SJSA1 (cell line): ENCODE results near the gene EPG5. TPM values are rescaled to one million over a fixed set of nuclear protein-coding genes. Genes with fewer than 3 reads are reported as not detected.
"Not testable (repeated sequence)": the region's sequence is repeated elsewhere in the genome, so short reads cannot be mapped to it uniquely, and the experiment has no call there.

Experiments used
- DNase-seq, 2 experiments: peaks; one replicate each; pipeline ENCODE4 v3.0.0-alpha.2; 2015 to 2020; ENCODE audit warnings: low spot score in 2 of 2, low read depth in 1 of 2
- H3K27ac ChIP-seq: fragments of 250-450 bp; sonication (Bioruptor Pico); 2 replicates; pipeline ENCODE4 v1.5.1; 2020; ENCODE audit warnings: mild to moderate bottlenecking, moderate library complexity
- H3K27me3 ChIP-seq: fragments of 250-450 bp; sonication (Bioruptor Pico); replicated peaks from 2 replicates; pipeline ENCODE4 v1.5.1; 2020; ENCODE audit warnings: mild to moderate bottlenecking, moderate library complexity
- H3K36me3 ChIP-seq: fragments of 250-450 bp; sonication (Bioruptor Pico); 2 replicates; pipeline ENCODE4 v1.5.1; 2020; ENCODE audit warnings: mild to moderate bottlenecking
- H3K4me1 ChIP-seq: fragments of 250-450 bp; sonication (Bioruptor Pico); replicated peaks from 2 replicates; pipeline ENCODE4 v1.6.1; 2021; ENCODE audit warnings: mild to moderate bottlenecking
- H3K4me3 ChIP-seq: fragments of 250-450 bp; sonication (Bioruptor Pico); 2 replicates; pipeline ENCODE4 v1.5.1; 2020; ENCODE audit warnings: mild to moderate bottlenecking
- H3K9me3 ChIP-seq: fragments of 250-450 bp; sonication (Bioruptor Pico); replicated peaks from 2 replicates; pipeline ENCODE4 v1.5.1; 2020; ENCODE audit warnings: mild to moderate bottlenecking
- total RNA-seq: library from RNA; depleted of rRNA; stranded (reverse); fragments of >200 nt; shearing (Covaris generic); gene quantifications from 2 replicates; pipeline ENCODE4 v1.2.3, GENCODE V29; 2014

EPG5 gene
- total RNA-seq, 1 experiment from 2014 or later = 14.8 TPM

DNA sequence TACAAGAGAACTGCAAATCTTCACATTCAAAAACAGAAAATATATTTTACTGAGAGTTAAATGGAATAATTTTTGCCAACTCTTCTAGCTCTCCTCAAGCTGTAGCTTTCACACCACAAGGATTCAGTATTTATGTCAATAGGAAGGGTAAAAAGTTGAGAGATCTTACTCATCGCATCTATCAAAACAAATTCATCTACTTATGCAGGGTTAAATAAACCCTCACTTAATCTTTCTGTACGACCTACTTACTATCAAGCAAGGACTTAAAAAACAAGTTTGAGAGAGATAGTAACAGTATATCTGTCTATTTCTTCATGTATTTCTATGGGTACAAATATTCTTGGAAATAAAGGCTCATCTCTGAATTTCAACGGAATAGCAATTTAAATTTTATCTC is 106.2 kb downstream of the EPG5 start:
- H3K27ac ChIP-seq = no peak overlapping the region
- H3K4me1 ChIP-seq = peaks cover 23% of the 10 kb centered on the region
- no peak for DNase-seq
- H3K27me3 ChIP-seq = no peaks in the 10 kb centered on the region
- no peak overlapping the region for H3K4me3 ChIP-seq
- H3K36me3 ChIP-seq = peaks cover 81% of the 10 kb centered on the region
- H3K9me3 ChIP-seq = peaks cover 4% of the 10 kb centered on the region; the same call in 1 of the 2 replicates

DNA sequence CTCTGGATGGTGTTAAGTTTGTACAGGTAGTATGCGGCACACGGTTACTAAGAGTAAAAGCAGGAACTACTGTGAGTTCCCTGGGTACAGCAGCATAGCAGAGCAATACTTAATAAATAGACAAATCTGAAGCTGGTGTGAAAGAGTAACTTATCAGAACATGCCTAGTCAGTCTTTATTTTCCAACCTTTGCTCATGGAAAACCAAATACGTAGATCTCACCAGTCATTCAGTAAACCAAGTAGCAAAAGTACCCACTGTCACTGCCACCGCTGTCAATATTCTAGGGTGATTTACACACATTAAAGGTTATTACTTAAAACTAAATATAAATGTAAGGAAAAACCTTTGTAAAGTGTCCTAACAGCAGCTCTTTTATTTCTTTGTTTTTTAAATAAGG is 106.6 kb downstream of the EPG5 start:
- no peak for DNase-seq
- Histone ChIP-seq H3K4me1 (peaks cover 23% of the 10 kb centered on the region), H3K27ac (no peak overlapping the region), H3K36me3 (peaks cover 81% of the 10 kb centered on the region), H3K27me3 (no peaks in the 10 kb centered on the region), H3K4me3 (no peak overlapping the region), H3K9me3 (peaks cover 4% of the 10 kb centered on the region; the same call in 1 of the 2 replicates)

DNA sequence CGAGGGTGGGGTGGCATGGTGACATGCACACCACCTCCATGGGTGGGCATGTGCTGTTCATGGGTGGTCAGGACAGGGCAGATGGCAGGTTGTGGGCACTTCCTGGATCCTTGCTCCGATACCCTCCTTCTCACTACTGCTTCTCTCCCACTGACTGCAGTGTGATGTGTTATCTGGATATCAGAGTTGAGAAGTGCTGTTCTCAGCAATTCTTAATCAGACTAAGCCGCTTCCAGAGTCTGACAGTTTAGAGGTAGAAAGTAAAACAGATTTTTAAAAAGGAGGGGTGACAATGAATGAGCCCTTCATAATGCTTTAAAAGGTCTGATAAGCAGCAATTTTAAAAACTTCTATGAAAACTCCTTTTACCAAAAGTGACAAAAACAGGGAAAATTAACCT is 107.8 kb downstream of the EPG5 start:
- peak in 1 of 2 experiments; percentile 12 for DNase-seq
- no peak overlapping the region for H3K4me3 ChIP-seq
- no peak overlapping the region for H3K27ac ChIP-seq
- H3K9me3 ChIP-seq = peaks cover 4% of the 10 kb centered on the region; the same call in 1 of the 2 replicates
- peaks cover 81% of the 10 kb centered on the region for H3K36me3 ChIP-seq
- no peaks in the 10 kb centered on the region for H3K27me3 ChIP-seq
- H3K4me1 ChIP-seq = peaks cover 23% of the 10 kb centered on the region

DNA sequence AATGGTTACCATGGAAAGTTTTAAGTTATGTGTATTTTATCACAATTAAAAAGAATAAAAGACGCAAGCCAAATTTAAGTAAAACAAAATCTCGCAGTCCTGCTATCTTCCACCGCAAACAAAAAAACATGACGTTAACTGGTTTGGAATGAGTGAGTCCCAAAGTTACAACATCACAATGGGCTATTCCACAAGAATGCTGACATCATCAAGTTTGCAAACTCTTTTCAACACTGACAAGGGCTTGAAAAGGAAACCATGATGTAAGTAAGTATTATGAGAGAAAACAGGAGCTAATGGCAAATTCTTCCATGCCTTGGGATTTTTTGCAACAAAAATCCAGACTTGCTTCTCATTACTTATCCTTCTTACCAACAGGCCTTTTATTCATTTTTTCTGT is 110.6 kb downstream of the EPG5 start:
- H3K27ac ChIP-seq = no peak overlapping the region
- no peaks in the 10 kb centered on the region for H3K27me3 ChIP-seq
- H3K4me1 ChIP-seq = peaks cover 22% of the 10 kb centered on the region
- no peak for DNase-seq
- H3K9me3 ChIP-seq = no peaks in the 10 kb centered on the region
- H3K4me3 ChIP-seq = no peak overlapping the region
- H3K36me3 ChIP-seq = peaks cover 81% of the 10 kb centered on the region

DNA sequence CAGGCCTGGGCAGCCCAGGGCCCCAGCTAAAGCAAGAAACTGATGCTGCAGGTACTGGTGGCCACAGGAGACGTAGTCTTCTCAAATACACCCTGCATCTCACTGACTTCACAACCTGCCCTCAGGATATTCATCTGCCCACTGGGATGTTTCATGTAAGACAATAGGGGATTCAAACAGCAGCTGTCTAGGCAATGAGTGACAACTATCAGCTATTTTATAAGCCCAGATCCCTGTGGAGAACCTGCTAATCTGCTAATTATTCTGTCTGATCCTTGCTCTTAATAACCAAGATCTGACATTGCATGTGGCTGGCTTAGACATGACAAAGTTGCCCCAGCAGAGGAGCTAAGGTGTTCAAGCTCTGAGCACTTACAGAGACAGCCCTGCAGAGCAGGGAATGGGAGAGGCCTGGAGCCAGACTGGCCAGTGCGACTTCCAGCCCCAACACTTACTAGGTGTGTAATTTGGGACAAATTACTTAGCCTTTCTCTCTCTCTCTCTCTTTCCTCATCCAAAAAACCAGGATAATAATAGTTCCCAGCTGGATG is 113.0 kb downstream of the EPG5 start:
- Histone ChIP-seq H3K4me3 (no peak overlapping the region), H3K9me3 (no peaks in the 10 kb centered on the region), H3K27me3 (no peaks in the 10 kb centered on the region), H3K36me3 (peaks cover 84% of the 10 kb centered on the region), H3K27ac (no peak overlapping the region), H3K4me1 (peaks cover 4% of the 10 kb centered on the region)
- DNase-seq = no peak

DNA sequence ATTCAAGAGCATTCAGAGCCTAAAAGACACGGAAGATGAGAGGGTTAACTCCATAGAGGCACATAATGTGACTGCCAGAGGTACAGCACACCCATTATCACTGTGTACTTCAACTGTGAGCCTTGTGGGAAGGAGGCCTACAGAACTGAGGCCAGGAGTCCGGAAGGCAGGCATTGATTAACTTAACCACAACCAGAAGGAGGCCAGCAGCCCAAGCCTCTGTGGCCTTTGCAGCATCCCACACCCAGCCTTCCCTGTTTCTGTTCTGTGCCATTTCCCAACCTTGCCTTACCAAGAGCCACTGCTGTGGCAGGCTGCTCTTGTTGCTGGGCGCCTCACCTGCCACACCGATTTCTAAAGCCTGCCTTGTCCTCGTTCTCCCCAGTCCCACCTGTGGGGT is 114.5 kb downstream of the EPG5 start:
- no peaks in the 10 kb centered on the region for H3K4me1 ChIP-seq
- no peak overlapping the region for H3K27ac ChIP-seq
- no peaks in the 10 kb centered on the region for H3K27me3 ChIP-seq
- H3K36me3 ChIP-seq = peaks cover 73% of the 10 kb centered on the region
- no peak overlapping the region for H3K4me3 ChIP-seq
- DNase-seq = no peak
- H3K9me3 ChIP-seq = no peaks in the 10 kb centered on the region

DNA sequence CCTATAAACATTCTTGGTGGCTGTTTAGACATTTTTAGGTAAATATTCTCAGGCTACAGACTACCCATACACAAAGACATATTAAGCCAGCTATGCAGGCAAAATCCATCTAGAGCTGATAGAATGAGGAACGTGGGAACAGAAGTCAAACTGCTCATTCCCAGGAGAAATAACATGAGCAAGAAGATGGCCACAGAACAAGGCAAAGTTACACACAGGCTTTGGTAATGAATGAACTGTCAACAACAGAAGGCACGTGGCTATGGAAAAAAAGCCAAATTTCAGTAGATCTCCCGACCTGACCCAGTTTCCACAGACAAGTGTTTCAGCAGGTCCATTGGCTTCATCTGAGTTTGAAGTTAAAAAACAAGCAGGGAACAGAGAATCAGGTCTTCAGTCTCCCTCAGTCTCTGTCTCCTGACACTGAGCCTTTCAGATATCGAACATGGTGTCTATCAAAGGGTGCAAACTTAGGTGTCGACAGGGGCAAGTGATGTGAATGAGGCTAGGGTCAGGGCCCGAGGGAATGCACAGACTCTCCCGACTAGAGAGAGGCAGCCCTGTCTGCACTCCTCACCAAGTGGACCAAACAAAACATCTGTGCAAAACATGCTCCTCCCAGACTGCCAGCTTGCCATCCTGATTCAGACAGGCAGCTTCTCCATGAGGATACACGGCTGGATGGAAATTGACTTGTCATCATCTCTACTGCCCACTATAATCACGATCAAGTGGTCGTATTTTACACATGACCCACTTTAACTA is 115.8 kb downstream of the EPG5 start:
- H3K9me3 ChIP-seq = no peaks in the 10 kb centered on the region
- peaks cover 65% of the 10 kb centered on the region for H3K36me3 ChIP-seq
- H3K4me3 ChIP-seq = no peak overlapping the region
- no peak overlapping the region for H3K27ac ChIP-seq
- no peaks in the 10 kb centered on the region for H3K27me3 ChIP-seq
- H3K4me1 ChIP-seq = no peaks in the 10 kb centered on the region
- no peak for DNase-seq

DNA sequence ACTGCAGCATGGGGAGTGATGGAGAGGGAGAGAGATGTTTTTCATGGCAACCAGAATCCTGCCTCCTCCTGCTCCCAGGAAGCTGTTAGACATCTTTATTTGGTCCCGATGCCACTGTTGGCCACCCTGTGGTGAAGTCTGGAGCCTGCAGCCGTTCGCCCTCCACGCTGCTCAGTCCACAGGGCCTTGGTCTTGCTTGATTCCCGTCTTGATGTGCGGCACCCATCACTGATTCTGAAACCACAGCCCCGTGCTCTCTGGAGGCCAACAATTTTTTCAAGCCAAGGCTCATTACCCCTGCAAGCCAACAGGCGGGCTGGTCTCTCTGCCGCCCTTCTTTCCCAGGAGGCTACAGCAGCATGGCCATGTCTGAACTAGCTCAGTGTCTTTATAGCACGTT is 117.1 kb downstream of the EPG5 start:
- H3K4me3 ChIP-seq = no peak overlapping the region
- no peaks in the 10 kb centered on the region for H3K9me3 ChIP-seq
- H3K27me3 ChIP-seq = no peaks in the 10 kb centered on the region
- no peak overlapping the region for H3K27ac ChIP-seq
- no peak for DNase-seq
- H3K4me1 ChIP-seq = 0 out of 2 replicates have a peak, but pooled peaks cover 3% of the 10 kb centered on the region
- H3K36me3 ChIP-seq = peaks cover 52% of the 10 kb centered on the region

DNA sequence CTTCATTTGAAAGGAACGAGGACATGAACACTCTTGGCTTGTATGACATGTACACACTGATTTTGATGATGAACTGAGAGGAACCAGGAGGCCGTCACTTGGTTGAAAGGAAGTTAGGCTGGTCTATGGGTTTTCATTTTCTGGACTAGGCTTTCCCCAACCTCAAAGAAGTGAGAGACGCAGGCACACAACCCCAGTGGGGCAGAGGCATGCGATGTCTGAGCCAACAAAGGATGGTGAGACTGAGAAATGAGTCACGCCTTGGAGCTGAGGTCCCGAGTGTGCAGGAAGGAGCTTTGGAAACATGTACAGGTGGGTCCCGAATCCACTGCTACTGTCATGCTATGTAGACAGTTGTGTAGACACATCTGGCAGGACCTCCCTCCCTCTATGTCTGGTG is 117.6 kb downstream of the EPG5 start:
- H3K27ac ChIP-seq = no peak overlapping the region
- H3K36me3 ChIP-seq = peaks cover 49% of the 10 kb centered on the region
- H3K9me3 ChIP-seq = no peaks in the 10 kb centered on the region
- no peak overlapping the region for H3K4me3 ChIP-seq
- DNase-seq = no peak
- 0 out of 2 replicates have a peak, but pooled peaks cover 3% of the 10 kb centered on the region for H3K4me1 ChIP-seq
- no peaks in the 10 kb centered on the region for H3K27me3 ChIP-seq

DNA sequence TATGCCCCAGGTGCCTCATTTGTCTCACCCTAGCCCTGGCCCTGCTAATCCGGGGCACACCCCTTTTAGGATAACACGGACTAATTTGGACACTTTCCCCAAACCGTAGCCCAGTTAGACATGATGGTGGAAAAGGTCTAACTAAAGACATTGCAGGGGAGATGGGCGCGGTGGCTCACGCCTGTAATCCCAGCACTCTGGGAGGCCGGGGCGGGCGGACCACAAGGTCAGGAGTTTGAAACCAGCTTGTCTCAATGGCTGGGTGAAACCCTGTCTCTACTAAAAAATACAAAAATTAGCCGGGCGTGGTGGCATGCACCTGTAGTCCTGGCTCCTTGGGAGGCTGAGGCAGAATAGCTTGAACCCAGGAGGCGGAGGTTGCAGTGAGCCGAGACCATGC is 118.5 kb downstream of the EPG5 start:
- H3K4me3 ChIP-seq, DNase-seq, H3K27me3 ChIP-seq, H3K27ac ChIP-seq, H3K4me1 ChIP-seq, H3K9me3 ChIP-seq: not testable (repeated sequence)
- H3K36me3 ChIP-seq = peaks cover 42% of the 10 kb centered on the region

DNA sequence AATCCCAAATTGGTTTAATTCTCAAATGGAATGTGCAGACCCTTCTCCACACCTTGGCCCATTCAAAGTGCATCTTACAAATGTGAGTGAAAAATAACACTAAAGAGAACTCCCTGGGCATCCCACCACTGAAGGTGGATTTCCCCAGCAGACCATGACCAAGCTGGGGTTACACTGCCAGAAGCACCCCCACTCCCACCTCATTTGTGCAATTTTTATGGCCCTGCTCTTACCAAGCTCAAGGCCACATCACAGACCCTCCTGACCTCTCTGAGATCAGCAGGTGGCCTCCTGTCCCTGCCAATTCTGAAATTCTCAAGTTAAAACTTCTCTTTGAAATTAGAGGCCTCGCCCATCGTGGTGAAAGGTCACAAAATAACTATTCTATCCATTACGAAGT is 120.0 kb downstream of the EPG5 start:
- H3K27me3 ChIP-seq = no peaks in the 10 kb centered on the region
- H3K27ac ChIP-seq = no peak overlapping the region
- H3K9me3 ChIP-seq = no peaks in the 10 kb centered on the region
- H3K4me1 ChIP-seq = 0 out of 2 replicates have a peak, but pooled peaks cover 3% of the 10 kb centered on the region
- H3K36me3 ChIP-seq = peaks cover 26% of the 10 kb centered on the region
- DNase-seq = no peak
- H3K4me3 ChIP-seq = no peak overlapping the region

DNA sequence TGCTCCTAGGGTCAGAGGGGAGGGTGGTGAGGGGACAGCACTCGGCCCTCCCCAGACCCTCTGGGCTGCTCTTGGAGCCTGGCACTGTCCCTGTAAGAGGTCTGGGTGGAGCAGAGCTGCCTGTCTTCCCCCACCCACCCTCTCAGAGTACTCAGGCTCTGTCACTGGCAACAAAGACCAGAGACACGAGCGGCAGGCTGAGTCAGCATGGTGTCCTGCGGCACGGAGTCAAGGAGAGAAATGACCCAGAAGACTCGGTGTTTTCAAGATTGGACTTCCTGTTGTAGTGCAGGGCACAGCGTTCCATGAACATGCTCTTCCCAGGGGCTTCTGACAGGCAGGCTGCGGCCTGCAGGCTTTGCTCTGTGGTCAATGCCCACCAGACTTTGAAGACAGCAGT is 121.7 kb downstream of the EPG5 start:
- Histone ChIP-seq H3K9me3 (no peaks in the 10 kb centered on the region), H3K27ac (no peak overlapping the region), H3K4me1 (peaks cover 5% of the 10 kb centered on the region), H3K4me3 (no peak overlapping the region), H3K36me3 (peaks cover 16% of the 10 kb centered on the region), H3K27me3 (no peaks in the 10 kb centered on the region)
- DNase-seq = no peak

DNA sequence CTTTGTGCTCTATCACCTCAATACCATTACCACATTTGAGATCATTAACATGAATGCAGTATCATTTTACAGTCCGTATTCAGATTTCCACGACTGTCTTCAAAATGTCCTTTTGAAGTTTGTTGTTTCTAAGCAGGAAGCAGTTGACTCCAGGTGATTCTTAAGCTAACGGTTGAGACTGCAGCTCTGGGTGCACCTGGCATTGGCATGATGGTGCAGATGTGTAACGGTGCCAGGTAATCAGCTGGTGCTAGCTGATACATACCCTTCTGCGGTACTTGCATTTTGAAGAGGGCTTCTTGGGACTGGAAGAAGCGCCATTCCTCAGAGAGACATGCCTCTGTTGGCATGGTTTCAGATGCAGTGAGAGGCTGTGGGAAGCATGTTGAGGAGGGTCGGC is 122.2 kb downstream of the EPG5 start:
- H3K27ac ChIP-seq = no peak overlapping the region
- H3K4me1 ChIP-seq = peaks cover 10% of the 10 kb centered on the region
- no peaks in the 10 kb centered on the region for H3K27me3 ChIP-seq
- no peaks in the 10 kb centered on the region for H3K9me3 ChIP-seq
- peaks cover 11% of the 10 kb centered on the region for H3K36me3 ChIP-seq
- no peak overlapping the region for H3K4me3 ChIP-seq
- DNase-seq = no peak

DNA sequence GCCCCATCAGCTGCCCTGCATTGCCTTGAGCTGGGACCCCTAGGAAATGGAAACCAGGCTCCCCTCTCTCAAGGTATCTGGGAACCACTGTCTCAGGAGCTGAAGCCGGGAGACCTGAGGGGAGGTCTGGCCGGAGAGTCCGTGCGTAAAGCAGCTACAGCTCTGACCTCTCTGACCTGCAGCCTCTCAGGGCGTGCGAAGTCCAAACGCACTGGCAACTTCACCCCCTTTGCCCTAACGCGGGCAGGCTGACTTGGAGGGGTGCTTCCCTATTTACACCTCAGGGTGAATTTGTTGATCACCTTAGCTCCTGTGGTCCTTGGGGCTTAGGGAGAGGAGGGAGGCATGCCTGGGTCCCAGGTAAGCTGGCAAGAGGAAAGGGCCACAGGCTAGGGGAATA is 124.1 kb downstream of the EPG5 start:
- H3K4me3 ChIP-seq = no peak overlapping the region
- DNase-seq = no peak
- no peak overlapping the region for H3K27ac ChIP-seq
- H3K4me1 ChIP-seq = peaks cover 18% of the 10 kb centered on the region
- H3K27me3 ChIP-seq = no peaks in the 10 kb centered on the region
- H3K36me3 ChIP-seq = 0 out of 2 replicates have a peak, but pooled peaks cover 2% of the 10 kb centered on the region
- H3K9me3 ChIP-seq = no peaks in the 10 kb centered on the region
